ENCODE results near the gene MORN4. TPM values are rescaled to one million over a fixed set of nuclear protein-coding genes. Genes with fewer than 3 reads are reported as not detected.

Gene MORN4
- total and polyA plus RNA-seq, 2 donors (not counting 3 experiments of a cell fraction or from before 2014, with no cell fraction given): 12.2 to 13.9 TPM

GRCh38 chr10:97673736-97674525, 40.6 kb upstream of the MORN4 start:
- H3K9me3 ChIP-seq (replicated peaks; ENCODE audit: control insufficient read depth, insufficient read depth, low read length): no peaks in the 10 kb centered on the region
- dilution Hi-C loops (cut with MboI; ENCODE audit: extremely low pct_ligation_motif_present, low sequenced_read_pairs): no loop called here
- H3K4me2 ChIP-seq (ENCODE audit: insufficient read depth, low read length): no peak overlapping the region
- H3K79me2 ChIP-seq (ENCODE audit: control insufficient read depth, insufficient read depth, low read length): no peaks in the 10 kb centered on the region
- no peak overlapping the region for H3K27ac ChIP-seq (ENCODE audit: insufficient read depth, low read depth, low read length)
- ChIA-PET POLR2A (interaction anchor here (0.5 kb wide), 1 partner anchor 34 kb away, joined by 3 read pairs; no protein-coding TSS in a partner anchor), CTCF (interaction anchor here (0.5 to 6.1 kb wide), 3 partner anchors 10 to 35 kb away, joined by 3 to 69 read pairs (median 3); no protein-coding TSS in a partner anchor)
- H3K4me1 ChIP-seq (ENCODE audit: control insufficient read depth, extremely low read depth, insufficient read depth, low read length): peaks cover 3% of the 10 kb centered on the region
- FAIRE-seq (no peak), DNase-seq (ENCODE audit: low read depth, low spot score) (no peak)
- BruUV-seq (replicated peaks): no TSS peak
- TF ChIP-seq EZH2 (IDR thresholded peaks at IDR 0.05; ENCODE audit: borderline replicate concordance, low read depth, low read length, severe bottlenecking): no peak
- peak; percentile 36 for TF ChIP-seq FOS (IDR thresholded peaks at IDR 0.05; ENCODE audit: borderline replicate concordance, insufficient read depth, low read length)
- no peaks in the 10 kb centered on the region for H3K9me1 ChIP-seq (replicated peaks; ENCODE audit: control insufficient read depth, extremely low read depth, insufficient read depth, low read length)
- intact Hi-C loops (cut with micrococcal nuclease): no loop called here
- no peaks in the 10 kb centered on the region for H3K27me3 ChIP-seq (ENCODE audit: control insufficient read depth in 2 of 2, insufficient read depth in 2 of 2, low read length in 2 of 2)
- no peak overlapping the region for H3K4me3 ChIP-seq (replicated peaks in 1 of 3; ENCODE audit: insufficient read depth in 1 of 3, low read depth in 1 of 3, low read length in 3 of 3)
- no peaks in the 10 kb centered on the region for H4K20me1 ChIP-seq (replicated peaks; ENCODE audit: control insufficient read depth, extremely low read depth, insufficient read depth, low read length)
- H3K9ac ChIP-seq (replicated peaks; ENCODE audit: extremely low read depth, insufficient read depth, low read length): no peak overlapping the region
- peaks cover 3 to 35% of the 10 kb centered on the region in 2 experiments for H3K36me3 ChIP-seq (ENCODE audit: control insufficient read depth in 2 of 2, extremely low read depth in 1 of 2, insufficient read depth in 2 of 2, low read length in 2 of 2)
- H2AFZ ChIP-seq (ENCODE audit: low read depth, low read length): no peak overlapping the region

GRCh38 chr10:97669571-97669970, 36.3 kb upstream of the MORN4 start:
- H2AFZ ChIP-seq (ENCODE audit: low read depth, low read length): no peak overlapping the region
- dilution Hi-C loops (cut with MboI; ENCODE audit: extremely low pct_ligation_motif_present, low sequenced_read_pairs): no loop called here
- H3K27me3 ChIP-seq (ENCODE audit: control insufficient read depth in 2 of 2, insufficient read depth in 2 of 2, low read length in 2 of 2): no peaks in the 10 kb centered on the region
- no peak overlapping the region for H3K4me2 ChIP-seq (ENCODE audit: insufficient read depth, low read length)
- no peak for FAIRE-seq
- ChIA-PET CTCF (interaction anchor here (0.9 kb wide), 1 partner anchor 40 kb away, joined by 3 read pairs; no protein-coding TSS in a partner anchor), POLR2A (no interaction called here)
- BruUV-seq (replicated peaks): no TSS peak
- DNase-seq (ENCODE audit: low read depth, low spot score): no peak
- H3K4me3 ChIP-seq (replicated peaks in 1 of 3; ENCODE audit: insufficient read depth in 1 of 3, low read depth in 1 of 3, low read length in 3 of 3): no peak overlapping the region
- H3K36me3 ChIP-seq (ENCODE audit: control insufficient read depth in 2 of 2, extremely low read depth in 1 of 2, insufficient read depth in 2 of 2, low read length in 2 of 2): peaks cover 12 to 23% of the 10 kb centered on the region in 2 experiments
- H3K9me3 ChIP-seq (replicated peaks; ENCODE audit: control insufficient read depth, insufficient read depth, low read length): no peaks in the 10 kb centered on the region
- H4K20me1 ChIP-seq (replicated peaks; ENCODE audit: control insufficient read depth, extremely low read depth, insufficient read depth, low read length): no peaks in the 10 kb centered on the region
- no peaks in the 10 kb centered on the region for H3K9me1 ChIP-seq (replicated peaks; ENCODE audit: control insufficient read depth, extremely low read depth, insufficient read depth, low read length)
- H3K27ac ChIP-seq (ENCODE audit: insufficient read depth, low read depth, low read length): no peak overlapping the region
- TF ChIP-seq MYC (IDR thresholded peaks at IDR 0.05; ENCODE audit: low read depth, low read length) (no peak), MAX (IDR thresholded peaks at IDR 0.05; ENCODE audit: insufficient read depth, insufficient read length) (no peak), POLR2A (IDR thresholded peaks at IDR 0.05; ENCODE audit: low read depth, low read length) (no peak), CTCF (IDR thresholded peaks at IDR 0.05; ENCODE audit: extremely low read depth in 1 of 2, insufficient read depth in 1 of 2, low read depth in 1 of 2, low read length in 2 of 2) (no peak), JUN (IDR thresholded peaks at IDR 0.05; ENCODE audit: borderline replicate concordance, insufficient read depth, insufficient read length, low read depth) (no peak), EZH2 (IDR thresholded peaks at IDR 0.05; ENCODE audit: borderline replicate concordance, low read depth, low read length, severe bottlenecking) (no peak), POLR2AphosphoS5 (IDR thresholded peaks at IDR 0.05; ENCODE audit: insufficient read depth, low read depth, low read length) (no peak), GATA2 (IDR thresholded peaks at IDR 0.05; ENCODE audit: insufficient read depth, insufficient read length, low read depth, low read length) (no peak), FOS (IDR thresholded peaks at IDR 0.05; ENCODE audit: borderline replicate concordance, insufficient read depth, low read length) (no peak)
- H3K4me1 ChIP-seq (ENCODE audit: control insufficient read depth, extremely low read depth, insufficient read depth, low read length): no peaks in the 10 kb centered on the region
- H3K9ac ChIP-seq (replicated peaks; ENCODE audit: extremely low read depth, insufficient read depth, low read length): no peak overlapping the region
- intact Hi-C loops (cut with micrococcal nuclease): no loop called here
- H3K79me2 ChIP-seq (ENCODE audit: control insufficient read depth, insufficient read depth, low read length): no peaks in the 10 kb centered on the region

All from endothelial cell of umbilical vein (primary cell).